ENCODE measurements around the gene CDH23.

CDH23 gene

DNA sequence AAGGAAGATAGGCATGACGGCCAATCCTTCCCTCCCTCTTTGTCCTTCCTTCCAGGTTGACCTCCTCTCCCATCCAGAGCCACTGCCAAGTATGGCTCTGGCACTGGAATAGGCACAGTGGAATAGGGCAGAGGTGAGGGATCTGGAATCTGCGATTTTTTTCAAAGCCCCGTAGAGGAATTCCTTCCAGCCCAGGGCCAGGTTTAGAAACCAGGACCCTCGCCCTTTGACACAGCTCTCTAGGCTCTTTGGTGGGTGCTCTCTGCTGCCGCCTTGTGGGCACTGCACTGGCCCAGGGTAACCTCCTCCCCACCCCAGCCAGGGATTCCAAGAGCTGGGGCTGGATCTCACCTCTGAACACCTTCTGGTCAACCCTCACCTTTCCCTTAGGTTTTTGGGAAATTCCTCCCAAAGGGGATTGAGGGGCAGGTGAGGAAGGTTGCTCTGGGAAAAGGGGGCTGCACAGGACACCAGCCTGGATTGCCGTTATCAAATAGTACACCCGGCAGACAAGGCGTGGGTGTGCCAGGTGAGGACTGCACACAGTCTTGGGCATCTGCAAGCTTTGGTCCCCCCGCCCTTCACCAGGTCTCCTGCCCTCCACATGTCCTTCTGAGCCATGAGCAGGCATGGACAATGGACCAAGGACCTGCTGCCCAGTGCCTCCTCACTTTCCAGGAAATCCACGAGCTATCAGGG, 300.1 kb downstream of the CDH23 start:
- peak; percentile 62 to 70 for DNase-seq

DNA sequence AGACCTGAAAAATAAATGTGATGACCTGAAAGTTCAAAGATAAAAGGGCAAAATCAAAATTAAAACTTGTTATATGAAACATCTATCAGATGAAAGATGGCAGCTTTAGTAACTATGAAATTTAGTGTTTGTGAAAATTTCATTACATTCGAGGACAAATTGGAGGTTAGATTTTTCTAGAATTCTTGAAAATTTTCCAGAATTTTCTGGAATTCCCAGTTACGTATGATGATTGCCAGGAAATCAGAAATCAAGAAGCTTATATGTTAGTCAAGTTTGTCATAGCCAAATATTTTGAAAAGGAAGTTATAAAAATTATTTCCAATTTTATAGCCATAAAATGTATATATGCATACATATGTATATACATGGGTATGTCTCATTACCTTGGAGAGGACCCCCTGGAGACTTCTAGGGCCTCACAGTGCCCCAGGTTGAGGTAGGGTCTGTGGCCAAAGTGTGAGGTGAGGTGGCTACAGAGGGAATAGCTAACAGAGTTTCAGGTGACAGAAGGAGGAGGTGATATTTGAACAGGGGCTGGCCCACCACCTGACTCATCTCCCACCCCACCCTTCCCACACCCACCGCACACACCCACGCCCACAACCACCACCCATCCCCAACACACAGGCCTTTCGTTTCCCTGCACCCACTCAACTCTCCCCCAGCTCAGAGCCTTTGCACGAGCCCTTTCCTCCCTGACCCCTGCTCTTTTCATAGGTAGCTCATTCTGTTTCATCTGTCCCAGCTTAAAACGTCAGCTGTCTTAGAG, 301.4 kb downstream of the CDH23 start:
- DNase-seq, result peak; percentile 28 to 54

DNA sequence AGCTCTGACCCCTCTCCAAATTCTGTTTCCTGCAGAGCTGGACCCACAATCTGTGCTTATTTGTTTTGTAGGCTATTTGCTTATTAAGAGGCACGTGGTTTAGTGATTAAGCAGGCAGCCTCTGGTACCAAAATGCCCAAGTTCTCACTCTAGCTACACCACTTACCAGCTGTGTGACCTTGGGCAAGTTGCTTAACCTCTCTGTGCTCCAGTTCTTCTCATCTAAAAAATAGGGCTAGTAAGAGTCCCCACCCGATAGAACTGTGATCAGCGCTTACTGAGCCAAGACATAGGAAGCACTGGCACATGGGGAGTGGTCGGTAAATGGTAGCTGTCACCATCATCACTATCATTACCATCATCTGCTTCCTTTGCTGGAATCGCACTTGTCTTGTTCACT, 302.0 kb downstream of the CDH23 start:
- DNase-seq, result no peak

DNA sequence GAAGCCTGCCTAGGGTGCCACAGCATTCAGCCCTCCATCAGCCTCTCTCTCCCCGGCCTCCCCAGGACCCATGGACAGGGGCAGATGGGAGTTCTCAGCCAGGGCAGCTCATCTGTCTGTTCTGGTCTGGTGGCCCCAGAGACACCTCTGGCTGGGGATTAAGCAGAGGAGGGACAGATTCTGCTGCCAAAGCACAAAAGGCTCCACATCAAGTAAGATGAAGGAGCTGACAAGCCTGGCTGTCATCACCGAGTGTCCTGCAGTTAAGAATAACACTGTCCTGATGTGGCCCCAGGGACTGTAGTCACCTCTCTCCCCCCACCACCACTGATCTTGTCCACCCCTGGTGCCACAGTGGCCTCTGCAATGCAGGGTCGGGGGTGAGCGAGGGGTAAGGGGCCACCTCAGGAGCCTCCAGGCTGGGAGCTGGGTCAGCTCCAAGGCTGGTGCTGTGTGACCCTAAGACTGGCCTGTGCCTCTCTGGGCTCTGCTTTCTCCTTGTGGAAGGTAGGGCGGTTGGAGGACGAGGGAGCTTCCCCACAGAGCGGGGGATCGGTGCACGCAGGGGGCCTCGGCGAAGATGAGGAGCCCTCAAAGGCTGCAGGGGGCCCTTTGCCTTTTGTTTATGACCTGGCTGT, 304.1 kb downstream of the CDH23 start:
- DNase-seq, result no peak

GRCh38 chr10:71701496-71702132, 304.9 kb downstream of the CDH23 start:
- no peak for DNase-seq

GRCh38 chr10:71703577-71703976, 306.9 kb downstream of the CDH23 start:
- no peak for DNase-seq

GRCh38 chr10:71704816-71705215, 308.1 kb downstream of the CDH23 start:
- no peak for DNase-seq

DNA sequence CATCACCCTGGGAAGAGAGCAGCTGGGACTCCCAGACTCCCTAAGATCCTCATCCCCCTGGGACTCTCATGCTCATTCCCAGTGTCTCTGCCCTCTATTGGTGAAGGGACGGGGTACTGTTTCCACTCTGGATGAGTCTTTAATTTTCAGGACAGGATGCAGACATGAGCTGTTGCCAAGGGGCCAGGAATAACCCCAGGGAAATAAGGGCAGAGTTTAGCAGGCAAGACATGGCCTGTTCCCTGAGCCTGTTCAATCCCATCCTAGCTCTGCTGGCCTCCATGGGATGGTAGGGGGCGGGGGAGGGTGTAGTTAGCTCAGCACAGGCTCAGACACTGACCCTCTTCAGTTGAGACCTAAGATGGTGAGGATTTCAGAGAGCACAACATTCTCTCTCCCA, 308.9 kb downstream of the CDH23 start:
- DNase-seq, result no peak

DNA sequence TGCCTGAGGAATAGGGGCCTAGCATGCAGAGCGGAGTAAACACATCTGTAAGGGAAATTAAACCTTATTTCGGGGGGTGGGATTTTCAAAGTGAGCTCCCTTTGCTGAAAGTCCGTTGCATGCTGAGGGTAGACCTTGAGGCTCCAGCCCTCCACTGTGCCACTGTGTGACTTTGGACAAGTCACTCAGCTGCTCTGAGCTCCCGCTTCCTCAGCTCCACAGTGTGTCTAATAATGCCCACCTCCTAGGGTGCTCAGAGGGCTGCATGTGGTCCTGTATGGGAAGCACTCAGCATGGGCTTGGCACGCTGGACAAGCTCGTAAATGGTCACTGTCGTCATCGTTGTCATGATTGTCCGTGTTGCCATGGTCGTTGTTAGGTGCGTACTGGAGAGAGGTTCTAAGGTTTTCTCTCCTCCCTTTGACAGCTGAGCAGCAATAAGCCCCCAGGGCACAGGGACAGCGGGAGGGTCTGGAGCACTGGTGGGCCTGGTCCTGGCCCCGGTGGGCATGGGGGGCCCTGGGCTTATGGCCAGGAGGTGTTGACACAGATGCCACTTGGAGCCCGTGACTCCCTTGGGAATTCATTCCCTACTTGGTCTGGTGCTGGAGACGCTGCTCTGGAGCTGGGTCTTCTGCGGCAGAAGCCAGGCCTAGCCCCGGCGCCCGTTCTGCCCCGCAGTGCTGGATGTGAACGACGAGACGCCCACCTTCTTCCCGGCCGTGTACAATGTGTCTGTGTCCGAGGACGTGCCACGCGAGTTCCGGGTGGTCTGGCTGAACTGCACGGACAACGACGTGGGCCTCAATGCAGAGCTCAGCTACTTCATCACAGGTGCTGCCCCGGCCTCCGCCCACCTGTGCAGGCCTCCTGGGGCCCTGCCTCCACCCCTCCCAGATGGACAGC, 309.7 kb downstream of the CDH23 start:
- no peak for DNase-seq

GRCh38 chr10:71707240-71707789, 310.6 kb downstream of the CDH23 start:
- DNase-seq, result no peak

DNA sequence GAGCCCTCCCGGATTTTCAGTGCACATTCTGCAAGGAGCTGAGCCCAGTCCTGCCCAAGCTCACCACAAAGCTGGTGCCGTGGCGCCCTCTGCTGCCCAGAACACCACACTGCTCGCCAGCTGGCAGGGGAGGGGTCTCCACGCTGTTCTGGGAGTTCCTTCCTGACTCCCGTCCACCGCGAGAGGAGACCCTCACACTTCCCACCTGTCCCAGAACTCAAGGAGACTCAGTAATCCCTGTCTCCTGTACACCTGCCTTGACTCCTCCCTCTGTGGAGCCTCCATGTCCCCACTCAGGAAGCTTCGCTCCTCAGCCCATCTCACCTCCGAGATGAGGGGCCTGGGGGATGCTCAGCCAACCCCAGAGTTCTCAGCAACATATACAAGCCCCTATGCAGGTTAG, 311.6 kb downstream of the CDH23 start:
- DNase-seq, result peak; percentile 63 to 74

DNA sequence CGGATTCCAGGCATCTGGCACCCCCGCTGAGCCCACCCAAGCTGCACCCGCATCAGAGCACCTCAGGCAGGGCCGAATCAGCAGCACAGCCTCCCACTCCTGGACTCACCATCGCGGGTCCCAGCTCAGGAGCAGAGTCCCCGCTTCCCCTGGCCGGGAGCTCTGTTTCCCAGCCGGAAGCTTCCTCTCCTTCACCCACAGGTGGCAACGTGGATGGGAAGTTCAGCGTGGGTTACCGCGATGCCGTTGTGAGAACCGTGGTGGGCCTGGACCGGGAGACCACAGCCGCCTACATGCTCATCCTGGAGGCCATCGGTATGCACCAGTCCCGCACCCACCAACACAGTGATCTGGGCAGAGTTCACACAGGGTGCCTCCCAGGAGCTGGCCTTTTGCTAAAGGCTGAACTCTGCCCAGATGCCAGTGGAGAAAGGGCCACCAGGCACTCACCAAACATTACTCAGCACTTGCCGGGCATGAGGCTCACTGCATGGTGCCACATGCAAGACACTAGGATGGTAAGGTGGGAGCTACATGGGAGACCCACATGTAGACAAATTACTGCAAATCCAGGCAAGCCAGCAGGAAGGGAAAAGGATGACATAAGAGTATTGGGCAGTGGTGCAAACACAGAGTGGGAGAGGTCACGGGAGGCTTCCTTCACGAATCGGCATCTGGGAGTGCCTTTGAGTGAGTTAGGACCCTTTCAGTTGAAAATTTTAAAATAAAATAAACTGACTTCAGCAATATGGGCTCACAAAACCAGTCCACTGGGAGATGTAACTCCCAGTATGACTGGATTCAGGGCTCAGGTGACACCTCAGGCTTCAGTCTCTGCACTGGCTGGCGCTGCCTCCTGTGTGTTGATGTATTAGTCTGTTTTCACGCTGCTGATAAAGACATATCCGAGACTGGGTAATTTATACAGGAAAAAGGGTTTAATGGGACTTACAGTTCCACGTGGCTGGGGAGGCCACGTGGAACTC, 312.5 kb downstream of the CDH23 start:
- no peak for DNase-seq

DNA sequence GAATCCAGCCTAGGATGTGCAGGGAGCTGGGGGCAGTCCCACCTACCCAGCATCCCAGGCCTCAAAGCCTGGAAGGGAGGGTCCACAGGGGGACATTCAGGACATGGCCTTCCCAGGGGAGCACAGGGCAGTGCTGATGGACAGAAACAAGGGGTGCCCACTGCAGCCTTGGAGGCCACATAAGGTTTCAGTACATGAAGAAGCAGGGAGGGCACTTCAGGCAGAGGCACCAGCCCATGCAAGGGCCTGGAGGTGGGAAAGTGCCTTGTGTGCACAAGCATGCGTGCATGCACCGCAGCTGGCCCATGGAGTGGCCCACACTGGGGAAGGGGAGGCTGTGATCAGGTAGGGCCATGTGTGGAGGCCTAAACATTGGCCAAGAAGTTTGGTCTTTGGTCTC, 313.8 kb downstream of the CDH23 start:
- DNase-seq, result no peak

DNA sequence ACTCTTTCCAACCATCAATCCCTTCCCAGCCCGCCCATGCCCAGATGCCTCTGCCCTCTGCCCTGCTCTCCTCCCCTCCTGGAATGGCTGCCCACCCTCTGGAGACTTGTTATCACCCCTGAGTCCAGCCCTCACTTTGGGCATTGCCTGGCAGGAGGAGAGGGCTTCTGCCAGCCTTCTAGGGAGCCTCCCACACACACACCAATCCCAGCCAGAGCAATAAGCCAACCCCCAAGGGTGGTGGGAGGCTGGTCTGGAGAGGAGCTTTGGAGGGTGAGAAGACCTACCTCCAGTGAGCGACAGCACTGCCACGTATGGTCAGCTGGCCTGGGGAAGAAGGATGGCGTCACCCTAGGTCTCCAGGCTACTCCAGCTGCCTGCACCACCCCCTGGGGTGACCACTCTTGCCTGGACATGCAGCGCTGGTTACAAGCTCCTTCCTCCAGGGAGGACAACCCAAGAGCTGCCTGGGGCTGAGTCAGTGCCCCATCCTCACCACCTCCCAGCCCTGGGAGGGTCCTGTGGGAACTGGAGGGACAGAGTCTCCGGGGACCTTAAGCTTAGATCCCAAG, 314.4 kb downstream of the CDH23 start:
- no peak for DNase-seq

DNA sequence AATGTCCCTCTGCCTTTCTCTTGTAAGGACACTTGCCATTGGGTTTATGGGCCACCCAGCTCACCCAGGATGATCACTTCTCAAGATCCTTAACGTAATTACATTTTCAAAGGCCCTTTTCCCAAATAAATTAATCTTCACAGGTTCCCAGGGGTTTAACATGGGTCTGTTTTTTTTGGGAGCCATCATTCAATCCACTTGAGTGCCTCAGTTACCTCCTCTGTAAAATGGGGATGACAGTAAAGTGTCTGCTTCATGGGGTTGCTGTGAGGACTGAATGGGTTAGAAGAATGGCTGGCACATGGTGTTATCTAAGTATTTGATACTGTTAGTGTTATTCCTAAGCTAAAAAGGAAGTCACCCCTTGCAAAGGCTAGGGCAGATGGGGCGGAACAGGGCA, 315.4 kb downstream of the CDH23 start:
- no peak for DNase-seq

- peak; percentile 63 to 81 for DNase-seq
These were observed 315.9 kb downstream of the CDH23 start for GRCh38 chr10:71712572-71713134.

DNA sequence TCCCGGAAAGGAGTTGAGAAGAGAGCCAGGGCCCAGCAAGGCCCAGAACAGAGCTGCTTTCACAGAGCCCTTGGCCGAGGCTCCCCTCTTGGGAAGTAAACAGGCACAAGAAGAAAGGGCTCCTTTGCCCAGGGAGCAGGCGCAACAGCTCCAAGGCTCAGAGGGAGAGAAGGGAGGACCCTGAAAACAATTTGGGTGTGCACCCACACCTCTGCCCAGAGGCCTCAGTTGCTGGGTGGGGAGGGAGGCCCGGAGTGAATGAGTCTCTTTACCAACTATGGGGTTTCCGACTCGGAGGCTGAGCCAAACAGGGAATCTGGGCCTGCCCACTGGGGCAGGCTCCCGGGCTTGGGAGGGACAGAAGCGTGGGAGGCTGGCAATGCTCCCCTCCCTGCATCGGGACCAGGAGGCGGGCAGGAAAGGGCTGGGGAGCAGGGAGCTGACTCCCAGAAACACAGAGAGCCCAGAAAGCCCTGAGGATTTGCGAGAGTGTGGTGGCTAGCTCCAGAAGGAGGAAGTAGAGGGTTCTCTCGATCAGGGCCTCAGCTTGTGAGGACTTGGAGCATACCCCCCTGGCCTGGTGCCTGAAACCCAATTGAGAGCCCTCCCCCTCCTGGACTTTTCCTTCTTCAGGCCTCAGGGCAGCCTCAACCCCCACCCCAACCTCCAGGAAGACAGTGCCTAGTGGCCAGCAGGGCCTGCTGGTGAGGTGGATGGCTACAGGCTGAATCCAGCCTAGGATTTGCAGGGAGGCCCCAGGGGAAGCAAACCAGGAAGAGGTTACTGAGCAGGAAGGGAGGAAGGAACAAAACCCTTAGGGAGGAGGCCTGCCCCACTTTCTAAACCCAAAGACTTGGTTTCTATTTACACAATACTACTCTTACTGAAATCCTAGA, 316.7 kb downstream of the CDH23 start:
- DNase-seq, result peak; percentile 23 to 42

- no peak for DNase-seq
These were observed 317.3 kb downstream of the CDH23 start for GRCh38 chr10:71714031-71714410.

DNA sequence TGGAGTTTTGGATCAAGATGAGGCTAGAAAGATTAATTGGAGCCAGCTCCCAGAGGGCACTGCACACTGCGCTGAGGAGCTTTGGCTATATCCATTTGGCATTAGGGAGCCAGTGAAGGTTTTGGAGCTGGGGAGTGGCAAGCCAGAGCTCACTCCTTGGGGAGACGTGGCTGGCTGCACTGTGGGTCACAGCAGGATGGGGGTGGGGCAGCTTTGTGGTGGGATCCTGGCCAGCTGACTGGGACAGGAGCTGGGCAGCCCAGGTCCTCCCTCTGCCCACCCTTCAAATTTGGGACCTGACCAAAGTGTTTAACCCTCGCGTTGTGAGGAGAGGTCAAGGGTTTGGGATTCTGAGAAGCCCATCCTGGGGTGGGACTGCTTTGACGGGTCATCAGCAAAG, 317.9 kb downstream of the CDH23 start:
- DNase-seq, result no peak
